ACC112 (cell line): ENCODE measurements around the gene IL1F10.

ENCODE experiments used
- H2AFZ ChIP-seq: fragments of 200-600 bp; sonication (generic); one replicate; pipeline ENCODE4 v1.6.0; 2017; ENCODE audit warnings: antibody characterized with exemption, low read length; ENCODE audit not compliant: unreplicated experiment
- H3K27ac ChIP-seq: fragments of 200-600 bp; sonication (generic); 2 replicates; pipeline ENCODE4 v1.5.1; 2014; ENCODE audit warnings: low read depth, mild to moderate bottlenecking, antibody characterized with exemption, low read length, moderate library complexity
- H3K27me3 ChIP-seq: fragments of 200-600 bp; sonication (generic); 2 replicates; pipeline ENCODE4 v1.6.1; 2014; ENCODE audit warnings: mild to moderate bottlenecking, antibody characterized with exemption, low read length, moderate library complexity, mixed read lengths; ENCODE audit not compliant: insufficient read depth
- H3K36me3 ChIP-seq: fragments of 200-600 bp; sonication (generic); 2 replicates; pipeline ENCODE4 v1.6.1; 2016; ENCODE audit warnings: mild to moderate bottlenecking, antibody characterized with exemption, low read length, moderate library complexity, mixed read lengths; ENCODE audit not compliant: insufficient read depth
- H3K4me1 ChIP-seq: fragments of 200-600 bp; sonication (generic); one replicate; pipeline ENCODE4 v1.6.1; 2016; ENCODE audit warnings: low read length, mixed read lengths; ENCODE audit not compliant: insufficient read depth, unreplicated experiment, control insufficient read depth
- H3K4me3 ChIP-seq: fragments of 200-600 bp; sonication (generic); 2 replicates; pipeline ENCODE4 v1.5.1; 2014; ENCODE audit warnings: mild to moderate bottlenecking, low read depth, low read length
- H3K79me2 ChIP-seq: fragments of 200-600 bp; sonication (generic); one replicate; pipeline ENCODE4 v1.6.0; 2016; ENCODE audit warnings: low read length; ENCODE audit not compliant: control insufficient read depth, unreplicated experiment, insufficient read depth

The IL1F10 gene

GRCh38 chr2:113058411-113058994 is 9.3 kb upstream of the IL1F10 start:
- H3K27me3 ChIP-seq: peaks cover 37% of the 10 kb centered on the region
- no peak overlapping the region for H3K4me3 ChIP-seq
- no peaks in the 10 kb centered on the region for H3K36me3 ChIP-seq
- no peak overlapping the region for H2AFZ ChIP-seq
- H3K4me1 ChIP-seq: no peaks in the 10 kb centered on the region
- no peaks in the 10 kb centered on the region for H3K79me2 ChIP-seq
- H3K27ac ChIP-seq: no peak overlapping the region

GRCh38 chr2:113058998-113059960 is 8.5 kb upstream of the IL1F10 start, which contains the start of gene IL36RN:
Gene IL36RN (plus strand): TSS chr2:113059198. CDS start chr2:113059439, 241 bp downstream.
- peaks cover 38% of the 10 kb centered on the region for H3K27me3 ChIP-seq
- H3K27ac ChIP-seq: no peak within 1 kb of the TSS
- H3K4me3 ChIP-seq: no peak within 1 kb of the TSS
- no peak within 1 kb of the TSS for H2AFZ ChIP-seq
- H3K4me1 ChIP-seq: no peaks in the 10 kb centered on the region
- H3K79me2 ChIP-seq: no peaks in the 10 kb centered on the region
- no peaks in the 10 kb centered on the region for H3K36me3 ChIP-seq

GRCh38 chr2:113060396-113060795 is 7.4 kb upstream of the IL1F10 start:
- no peaks in the 10 kb centered on the region for H3K79me2 ChIP-seq
- no peaks in the 10 kb centered on the region for H3K4me1 ChIP-seq
- peaks cover 37% of the 10 kb centered on the region for H3K27me3 ChIP-seq
- no peak overlapping the region for H2AFZ ChIP-seq
- H3K36me3 ChIP-seq: no peaks in the 10 kb centered on the region
- H3K4me3 ChIP-seq: no peak overlapping the region
- no peak overlapping the region for H3K27ac ChIP-seq

GRCh38 chr2:113060796-113061195 is 7.0 kb upstream of the IL1F10 start:
- H3K79me2 ChIP-seq: no peaks in the 10 kb centered on the region
- H3K36me3 ChIP-seq: no peaks in the 10 kb centered on the region
- H3K27ac ChIP-seq: no peak overlapping the region
- H3K4me3 ChIP-seq: no peak overlapping the region
- no peak overlapping the region for H2AFZ ChIP-seq
- peaks cover 41% of the 10 kb centered on the region for H3K27me3 ChIP-seq
- H3K4me1 ChIP-seq: no peaks in the 10 kb centered on the region

GRCh38 chr2:113061241-113061640 is 6.5 kb upstream of the IL1F10 start:
- Histone ChIP-seq H3K27ac (no peak overlapping the region), H3K4me3 (no peak overlapping the region), H3K79me2 (no peaks in the 10 kb centered on the region), H3K36me3 (no peaks in the 10 kb centered on the region), H3K27me3 (peaks cover 44% of the 10 kb centered on the region), H2AFZ (no peak overlapping the region), H3K4me1 (no peaks in the 10 kb centered on the region)

- Histone ChIP-seq H2AFZ (no peak overlapping the region), H3K4me1 (no peaks in the 10 kb centered on the region), H3K4me3 (no peak overlapping the region), H3K27ac (no peak overlapping the region), H3K36me3 (no peaks in the 10 kb centered on the region), H3K27me3 (peaks cover 51% of the 10 kb centered on the region), H3K79me2 (no peaks in the 10 kb centered on the region)
Observed at GRCh38 chr2:113061896-113062770, 5.6 kb upstream of the IL1F10 start.

GRCh38 chr2:113064281-113064680 is 3.5 kb upstream of the IL1F10 start:
- no peak overlapping the region for H3K27ac ChIP-seq
- H3K36me3 ChIP-seq: no peaks in the 10 kb centered on the region

GRCh38 chr2:113064898-113065297 is 2.9 kb upstream of the IL1F10 start:
- H2AFZ ChIP-seq: no peak overlapping the region
- no peaks in the 10 kb centered on the region for H3K36me3 ChIP-seq

More at GRCh38 chr2:113064281-113064680, 3.5 kb upstream of the IL1F10 start:
- Histone ChIP-seq H3K27me3 (peaks cover 52% of the 10 kb centered on the region), H3K4me1 (no peaks in the 10 kb centered on the region), H2AFZ (no peak overlapping the region), H3K4me3 (no peak overlapping the region), H3K79me2 (no peaks in the 10 kb centered on the region)

GRCh38 chr2:113068249-113068648 is 479 bp downstream of the IL1F10 start:
- Histone ChIP-seq H3K27me3 (peaks cover 52% of the 10 kb centered on the region), H3K36me3 (no peaks in the 10 kb centered on the region), H3K27ac (no peak overlapping the region), H2AFZ (no peak overlapping the region), H3K79me2 (no peaks in the 10 kb centered on the region), H3K4me3 (no peak overlapping the region), H3K4me1 (peaks cover 6% of the 10 kb centered on the region)

More at GRCh38 chr2:113064898-113065297, 2.9 kb upstream of the IL1F10 start:
- Histone ChIP-seq H3K27ac (no peak overlapping the region), H3K4me1 (peaks cover 4% of the 10 kb centered on the region), H3K4me3 (no peak overlapping the region), H3K79me2 (no peaks in the 10 kb centered on the region), H3K27me3 (peaks cover 55% of the 10 kb centered on the region)

- Histone ChIP-seq H3K27ac (no peak overlapping the region), H2AFZ (no peak overlapping the region), H3K4me3 (no peak overlapping the region), H3K4me1 (peaks cover 6% of the 10 kb centered on the region), H3K36me3 (no peaks in the 10 kb centered on the region), H3K27me3 (peaks cover 48% of the 10 kb centered on the region), H3K79me2 (no peaks in the 10 kb centered on the region)
Observed at GRCh38 chr2:113068706-113069485, 1.1 kb downstream of the IL1F10 start.
